Duodenal mucosa (tissue), 2 donors: ENCODE results near the gene PRKAR2A.
"Not testable (repeated sequence)": the region's sequence is repeated elsewhere in the genome, so short reads cannot be mapped to it uniquely, and the experiment has no call there.

Source experiments
- H3K27ac ChIP-seq: one replicate; pipeline ENCODE4 v1.7.0; 2013; ENCODE audit warnings: low read depth, low read length
- H3K27me3 ChIP-seq, 2 donors: one replicate each; pipeline ENCODE4 v1.7.0; 2013; ENCODE audit warnings: low read length in 2 of 2, control low read depth in 1 of 2; ENCODE audit not compliant: insufficient read depth in 2 of 2, control insufficient read depth in 1 of 2
- H3K36me3 ChIP-seq, 2 donors: one replicate each; pipeline ENCODE4 v1.7.0; 2013; ENCODE audit warnings: low read length in 2 of 2, control low read depth in 1 of 2; ENCODE audit not compliant: insufficient read depth in 2 of 2, control insufficient read depth in 1 of 2
- H3K4me1 ChIP-seq, 2 donors: one replicate each; pipeline ENCODE4 v1.7.0; 2013; ENCODE audit warnings: low read length in 2 of 2, control low read depth in 1 of 2; ENCODE audit not compliant: insufficient read depth in 2 of 2, control insufficient read depth in 1 of 2
- H3K4me3 ChIP-seq, 2 donors: one replicate each; pipeline ENCODE4 v1.7.0; 2013; ENCODE audit warnings: low read length in 2 of 2, low read depth in 1 of 2
- H3K9ac ChIP-seq, 2 donors: one replicate each; pipeline ENCODE4 v1.7.0; 2013; ENCODE audit warnings: low read length in 2 of 2, low read depth in 1 of 2
- H3K9me3 ChIP-seq, 2 donors: one replicate each; pipeline ENCODE4 v1.7.0; 2013; ENCODE audit warnings: low read length in 2 of 2, control low read depth in 1 of 2; ENCODE audit not compliant: control insufficient read depth in 1 of 2

The PRKAR2A gene

GRCh38 chr3:48783304-48783703, 64.4 kb downstream of the PRKAR2A start:
- H3K9ac ChIP-seq = no peak overlapping the region
- H3K27ac ChIP-seq = no peak overlapping the region
- no peak overlapping the region for H3K4me3 ChIP-seq
- H3K27me3 ChIP-seq = no peaks in the 10 kb centered on the region
- no peaks in the 10 kb centered on the region for H3K9me3 ChIP-seq
- no peaks in the 10 kb centered on the region for H3K4me1 ChIP-seq
- H3K36me3 ChIP-seq = peaks cover 5 to 17% of the 10 kb centered on the region in 2 donors

GRCh38 chr3:48782046-48782445, 65.6 kb downstream of the PRKAR2A start:
- H3K27ac ChIP-seq = no peak overlapping the region
- H3K9me3 ChIP-seq = no peaks in the 10 kb centered on the region
- H3K4me3 ChIP-seq = no peak overlapping the region
- H3K27me3 ChIP-seq = no peaks in the 10 kb centered on the region
- no peak overlapping the region for H3K9ac ChIP-seq
- H3K4me1 ChIP-seq = no peaks in the 10 kb centered on the region
- peaks cover 5 to 17% of the 10 kb centered on the region in 2 donors for H3K36me3 ChIP-seq

GRCh38 chr3:48778565-48778964, 69.1 kb downstream of the PRKAR2A start:
- H3K9ac ChIP-seq, H3K4me1 ChIP-seq, H3K27me3 ChIP-seq, H3K9me3 ChIP-seq, H3K27ac ChIP-seq, H3K4me3 ChIP-seq: not testable (repeated sequence)
- peaks cover 0 to 22% of the 10 kb centered on the region in 2 donors for H3K36me3 ChIP-seq

- Histone ChIP-seq H3K36me3 (peaks cover 3 to 16% of the 10 kb centered on the region in 2 donors), H3K27ac (no peak overlapping the region)
These were observed 70.8 kb downstream of the PRKAR2A start for GRCh38 chr3:48776854-48777253.

GRCh38 chr3:48770192-48770502, 77.5 kb downstream of the PRKAR2A start:
- Histone ChIP-seq H3K27ac (no peak overlapping the region), H3K9ac (no peak overlapping the region), H3K9me3 (no peaks in the 10 kb centered on the region), H3K36me3 (peaks cover 17 to 35% of the 10 kb centered on the region in 2 donors), H3K27me3 (no peaks in the 10 kb centered on the region), H3K4me1 (no peaks in the 10 kb centered on the region), H3K4me3 (no peak overlapping the region)

More at GRCh38 chr3:48776854-48777253, 70.8 kb downstream of the PRKAR2A start:
- no peaks in the 10 kb centered on the region for H3K9me3 ChIP-seq
- H3K27me3 ChIP-seq = no peaks in the 10 kb centered on the region
- H3K4me3 ChIP-seq = no peak overlapping the region
- no peak overlapping the region for H3K9ac ChIP-seq
- H3K4me1 ChIP-seq = no peaks in the 10 kb centered on the region

GRCh38 chr3:48765376-48765775, 82.3 kb downstream of the PRKAR2A start:
- Histone ChIP-seq H3K27me3 (no peaks in the 10 kb centered on the region), H3K36me3 (peaks cover 13 to 34% of the 10 kb centered on the region in 2 donors), H3K4me1 (no peaks in the 10 kb centered on the region), H3K27ac (no peak overlapping the region), H3K9me3 (no peaks in the 10 kb centered on the region), H3K9ac (no peak overlapping the region), H3K4me3 (no peak overlapping the region)

GRCh38 chr3:48762816-48763215, 84.9 kb downstream of the PRKAR2A start:
- no peaks in the 10 kb centered on the region for H3K27me3 ChIP-seq
- no peak overlapping the region for H3K4me3 ChIP-seq
- H3K27ac ChIP-seq = no peak overlapping the region
- no peaks in the 10 kb centered on the region for H3K9me3 ChIP-seq
- H3K36me3 ChIP-seq = peaks cover 8 to 43% of the 10 kb centered on the region in 2 donors
- H3K4me1 ChIP-seq = no peaks in the 10 kb centered on the region
- no peak overlapping the region for H3K9ac ChIP-seq

- not testable (repeated sequence) for H3K4me1 ChIP-seq, H3K9ac ChIP-seq, H3K4me3 ChIP-seq, H3K27me3 ChIP-seq, H3K27ac ChIP-seq, H3K9me3 ChIP-seq
- H3K36me3 ChIP-seq = peaks cover 2 to 50% of the 10 kb centered on the region in 2 donors
These were observed 87.6 kb downstream of the PRKAR2A start for GRCh38 chr3:48759991-48760540.

- H3K36me3 ChIP-seq = peaks cover 2 to 45% of the 10 kb centered on the region in 2 donors
- H3K27ac ChIP-seq, H3K4me3 ChIP-seq, H3K4me1 ChIP-seq, H3K9ac ChIP-seq, H3K27me3 ChIP-seq, H3K9me3 ChIP-seq: not testable (repeated sequence)
These were observed 88.1 kb downstream of the PRKAR2A start for GRCh38 chr3:48759531-48759930.

- Histone ChIP-seq H3K9me3 (no peaks in the 10 kb centered on the region), H3K27me3 (no peaks in the 10 kb centered on the region), H3K4me1 (no peaks in the 10 kb centered on the region), H3K36me3 (peaks cover 2 to 41% of the 10 kb centered on the region in 2 donors), H3K4me3 (no peak overlapping the region), H3K27ac (no peak overlapping the region), H3K9ac (no peak overlapping the region)
These were observed 88.6 kb downstream of the PRKAR2A start for GRCh38 chr3:48759071-48759470.

- Histone ChIP-seq H3K4me3 (no peak overlapping the region), H3K9ac (no peak overlapping the region), H3K9me3 (no peaks in the 10 kb centered on the region), H3K4me1 (no peaks in the 10 kb centered on the region), H3K36me3 (peaks cover 3 to 36% of the 10 kb centered on the region in 2 donors), H3K27me3 (no peaks in the 10 kb centered on the region), H3K27ac (no peak overlapping the region)
These were observed 91.0 kb downstream of the PRKAR2A start for GRCh38 chr3:48756640-48757039.
